Measurements from ENCODE around the gene OTOA. TPM values are rescaled to one million over a fixed set of nuclear protein-coding genes. Genes with fewer than 3 reads are reported as not detected.
"Not testable (repeated sequence)": the region's sequence is repeated elsewhere in the genome, so short reads cannot be mapped to it uniquely, and the experiment has no call there.

OTOA gene
- total and polyA plus RNA-seq, 2 donors (not counting 3 experiments of a cell fraction or from before 2014, with no cell fraction given): 0.22 TPM; not detected in 1

- H4K20me1 ChIP-seq (replicated peaks; ENCODE audit: control insufficient read depth, extremely low read depth, insufficient read depth, low read length); H3K36me3 ChIP-seq (ENCODE audit: control insufficient read depth in 2 of 2, extremely low read depth in 1 of 2, insufficient read depth in 2 of 2, low read length in 2 of 2); H3K9me1 ChIP-seq (replicated peaks; ENCODE audit: control insufficient read depth, extremely low read depth, insufficient read depth, low read length); H3K27me3 ChIP-seq (ENCODE audit: control insufficient read depth in 2 of 2, insufficient read depth in 2 of 2, low read length in 2 of 2); H3K9ac ChIP-seq (replicated peaks; ENCODE audit: extremely low read depth, insufficient read depth, low read length); DNase-seq (ENCODE audit: low read depth, low spot score); H3K27ac ChIP-seq (ENCODE audit: insufficient read depth, low read depth, low read length); CTCF ChIA-PET; H2AFZ ChIP-seq (ENCODE audit: low read depth, low read length); H3K79me2 ChIP-seq (ENCODE audit: control insufficient read depth, insufficient read depth, low read length); H3K4me3 ChIP-seq (replicated peaks in 1 of 3; ENCODE audit: insufficient read depth in 1 of 3, low read depth in 1 of 3, low read length in 3 of 3); H3K4me1 ChIP-seq (ENCODE audit: control insufficient read depth, extremely low read depth, insufficient read depth, low read length); intact Hi-C loops (cut with micrococcal nuclease); POLR2A ChIA-PET; H3K9me3 ChIP-seq (replicated peaks; ENCODE audit: control insufficient read depth, insufficient read depth, low read length); H3K4me2 ChIP-seq (ENCODE audit: insufficient read depth, low read length); FAIRE-seq; BruUV-seq (replicated peaks); dilution Hi-C loops (cut with MboI; ENCODE audit: extremely low pct_ligation_motif_present, low sequenced_read_pairs): not testable (repeated sequence)
Measured at GRCh38 chr16:21773207-21773553, 109.4 kb downstream of the OTOA start.

GRCh38 chr16:21780525-21780924 is 116.8 kb downstream of the OTOA start:
- BruUV-seq (replicated peaks); H4K20me1 ChIP-seq (replicated peaks; ENCODE audit: control insufficient read depth, extremely low read depth, insufficient read depth, low read length); DNase-seq (ENCODE audit: low read depth, low spot score); H3K9ac ChIP-seq (replicated peaks; ENCODE audit: extremely low read depth, insufficient read depth, low read length); CTCF ChIA-PET; dilution Hi-C loops (cut with MboI; ENCODE audit: extremely low pct_ligation_motif_present, low sequenced_read_pairs); H3K27ac ChIP-seq (ENCODE audit: insufficient read depth, low read depth, low read length); H3K4me2 ChIP-seq (ENCODE audit: insufficient read depth, low read length); H3K4me1 ChIP-seq (ENCODE audit: control insufficient read depth, extremely low read depth, insufficient read depth, low read length); intact Hi-C loops (cut with micrococcal nuclease); H3K9me1 ChIP-seq (replicated peaks; ENCODE audit: control insufficient read depth, extremely low read depth, insufficient read depth, low read length); H3K4me3 ChIP-seq (replicated peaks in 1 of 3; ENCODE audit: insufficient read depth in 1 of 3, low read depth in 1 of 3, low read length in 3 of 3); POLR2A ChIA-PET; FAIRE-seq; H3K36me3 ChIP-seq (ENCODE audit: control insufficient read depth in 2 of 2, extremely low read depth in 1 of 2, insufficient read depth in 2 of 2, low read length in 2 of 2); H3K9me3 ChIP-seq (replicated peaks; ENCODE audit: control insufficient read depth, insufficient read depth, low read length); H3K79me2 ChIP-seq (ENCODE audit: control insufficient read depth, insufficient read depth, low read length); H2AFZ ChIP-seq (ENCODE audit: low read depth, low read length); H3K27me3 ChIP-seq (ENCODE audit: control insufficient read depth in 2 of 2, insufficient read depth in 2 of 2, low read length in 2 of 2): not testable (repeated sequence)

- dilution Hi-C loops (cut with MboI; ENCODE audit: extremely low pct_ligation_motif_present, low sequenced_read_pairs); H3K9ac ChIP-seq (replicated peaks; ENCODE audit: extremely low read depth, insufficient read depth, low read length); H3K4me2 ChIP-seq (ENCODE audit: insufficient read depth, low read length); H3K9me1 ChIP-seq (replicated peaks; ENCODE audit: control insufficient read depth, extremely low read depth, insufficient read depth, low read length); H3K27me3 ChIP-seq (ENCODE audit: control insufficient read depth in 2 of 2, insufficient read depth in 2 of 2, low read length in 2 of 2); H2AFZ ChIP-seq (ENCODE audit: low read depth, low read length); CTCF ChIA-PET; H3K36me3 ChIP-seq (ENCODE audit: control insufficient read depth in 2 of 2, extremely low read depth in 1 of 2, insufficient read depth in 2 of 2, low read length in 2 of 2); H3K4me3 ChIP-seq (replicated peaks in 1 of 3; ENCODE audit: insufficient read depth in 1 of 3, low read depth in 1 of 3, low read length in 3 of 3); H3K9me3 ChIP-seq (replicated peaks; ENCODE audit: control insufficient read depth, insufficient read depth, low read length); BruUV-seq (replicated peaks); POLR2A ChIA-PET; H3K79me2 ChIP-seq (ENCODE audit: control insufficient read depth, insufficient read depth, low read length); intact Hi-C loops (cut with micrococcal nuclease); DNase-seq (ENCODE audit: low read depth, low spot score); H3K4me1 ChIP-seq (ENCODE audit: control insufficient read depth, extremely low read depth, insufficient read depth, low read length); H4K20me1 ChIP-seq (replicated peaks; ENCODE audit: control insufficient read depth, extremely low read depth, insufficient read depth, low read length): not testable (repeated sequence)
- peak overlapping the region; percentile 37 for H3K27ac ChIP-seq (ENCODE audit: insufficient read depth, low read depth, low read length)
- peak; percentile 95 for FAIRE-seq
Measured at GRCh38 chr16:21790506-21790905, 126.7 kb downstream of the OTOA start.

GRCh38 chr16:21793310-21793709 is 129.5 kb downstream of the OTOA start:
- BruUV-seq (replicated peaks); intact Hi-C loops (cut with micrococcal nuclease); dilution Hi-C loops (cut with MboI; ENCODE audit: extremely low pct_ligation_motif_present, low sequenced_read_pairs); H3K9ac ChIP-seq (replicated peaks; ENCODE audit: extremely low read depth, insufficient read depth, low read length); H3K27ac ChIP-seq (ENCODE audit: insufficient read depth, low read depth, low read length); H3K9me1 ChIP-seq (replicated peaks; ENCODE audit: control insufficient read depth, extremely low read depth, insufficient read depth, low read length); H3K79me2 ChIP-seq (ENCODE audit: control insufficient read depth, insufficient read depth, low read length); H3K36me3 ChIP-seq (ENCODE audit: control insufficient read depth in 2 of 2, extremely low read depth in 1 of 2, insufficient read depth in 2 of 2, low read length in 2 of 2); H3K4me1 ChIP-seq (ENCODE audit: control insufficient read depth, extremely low read depth, insufficient read depth, low read length); H3K4me3 ChIP-seq (replicated peaks in 1 of 3; ENCODE audit: insufficient read depth in 1 of 3, low read depth in 1 of 3, low read length in 3 of 3); POLR2A ChIA-PET; H3K27me3 ChIP-seq (ENCODE audit: control insufficient read depth in 2 of 2, insufficient read depth in 2 of 2, low read length in 2 of 2); H3K9me3 ChIP-seq (replicated peaks; ENCODE audit: control insufficient read depth, insufficient read depth, low read length); H3K4me2 ChIP-seq (ENCODE audit: insufficient read depth, low read length); CTCF ChIA-PET; H4K20me1 ChIP-seq (replicated peaks; ENCODE audit: control insufficient read depth, extremely low read depth, insufficient read depth, low read length); DNase-seq (ENCODE audit: low read depth, low spot score); H2AFZ ChIP-seq (ENCODE audit: low read depth, low read length); FAIRE-seq: not testable (repeated sequence)

Measured in endothelial cell of umbilical vein (primary cell).